GM19438 (cell line): ENCODE data around the gene PPA1.
"Not testable (repeated sequence)": the region's sequence is repeated elsewhere in the genome, so short reads cannot be mapped to it uniquely, and the experiment has no call there.

ENCODE experiments used
- ATAC-seq: cut with Tn5 transposase; IDR thresholded peaks from one replicate; pipeline ENCODE4 v1.9.1; 2021; ENCODE audit warnings: low read depth; ENCODE audit not compliant: unreplicated experiment

The PPA1 gene

GRCh38 chr10:70233109-70233938 lies at the start of gene PPA1:
PPA1 (minus strand) TSS chr10:70233429; CDS start chr10:70233327, 102 bp downstream.
- peak; percentile 85 for ATAC-seq

- no peak for ATAC-seq
Observed at GRCh38 chr10:70281609-70282008, 48.4 kb upstream of the PPA1 start.

- no peak for ATAC-seq
Observed at GRCh38 chr10:70280099-70280498, 46.9 kb upstream of the PPA1 start.

GRCh38 chr10:70277396-70278030 lies 44.3 kb upstream of the PPA1 start:
- no peak for ATAC-seq

GRCh38 chr10:70274643-70275042 lies 41.4 kb upstream of the PPA1 start:
- no peak for ATAC-seq

GRCh38 chr10:70272925-70273316 lies 39.7 kb upstream of the PPA1 start:
- peak; percentile 57 for ATAC-seq

GRCh38 chr10:70271996-70272924 lies 39.0 kb upstream of the PPA1 start:
- ATAC-seq: no peak

- no peak for ATAC-seq
Observed at GRCh38 chr10:70270952-70271351, 37.7 kb upstream of the PPA1 start.

- ATAC-seq: no peak
Observed at GRCh38 chr10:70269741-70270140, 36.5 kb upstream of the PPA1 start.

- ATAC-seq: no peak
Observed at GRCh38 chr10:70268376-70268775, 35.1 kb upstream of the PPA1 start.

- ATAC-seq: no peak
Observed at GRCh38 chr10:70267161-70267933, 34.1 kb upstream of the PPA1 start.

GRCh38 chr10:70266701-70267100 lies 33.5 kb upstream of the PPA1 start:
- ATAC-seq: no peak

- ATAC-seq: no peak
Observed at GRCh38 chr10:70266056-70266455, 32.8 kb upstream of the PPA1 start.

- ATAC-seq: no peak
Observed at GRCh38 chr10:70265032-70265689, 31.9 kb upstream of the PPA1 start.

GRCh38 chr10:70260734-70261133 lies 27.5 kb upstream of the PPA1 start:
- ATAC-seq: no peak

GRCh38 chr10:70260259-70260658 lies 27.0 kb upstream of the PPA1 start:
- ATAC-seq: no peak

GRCh38 chr10:70258216-70258615 lies 25.0 kb upstream of the PPA1 start:
- ATAC-seq: no peak

GRCh38 chr10:70257816-70258215 lies 24.6 kb upstream of the PPA1 start:
- not testable (repeated sequence) for ATAC-seq

- ATAC-seq: no peak
Observed at GRCh38 chr10:70256463-70256862, 23.2 kb upstream of the PPA1 start.
